Body of pancreas (tissue), 4 donors: ENCODE data around the gene HYOU1. TPM values are rescaled to one million over a fixed set of nuclear protein-coding genes. Genes with fewer than 3 reads are reported as not detected.
"Not testable (repeated sequence)": the region's sequence is repeated elsewhere in the genome, so short reads cannot be mapped to it uniquely, and the experiment has no call there.

Experiments
- ATAC-seq: fragments of 150-250 bp; one replicate; pipeline ENCODE4 v1.9.1; 2016
- DNase-seq, 4 donors: peaks; one replicate each; pipeline ENCODE4 v3.0.0-alpha.2; 2019
- H3K27ac ChIP-seq, 4 donors: fragments of 200-600 bp; sonication (generic); 1 replicate in 3 of 4; 2 replicates in 1 of 4; pipeline versions ENCODE4 v1.5.1 to v1.6.1; 2016 to 2019; ENCODE audit warnings: mild to moderate bottlenecking in 1 of 4, mixed read lengths in 1 of 4, moderate library complexity in 1 of 4
- H3K27me3 ChIP-seq, 2 donors: fragments of 200-600 bp; sonication (generic); one replicate each; pipeline ENCODE4 v1.6.0; 2016; ENCODE audit warnings: mild to moderate bottlenecking in 1 of 2
- H3K36me3 ChIP-seq, 2 donors: fragments of 200-600 bp; sonication (generic); replicated peaks in 1 of 2; 2 replicates each; pipeline ENCODE4 v1.5.1; 2016; ENCODE audit warnings: low read depth in 2 of 2; ENCODE audit not compliant: insufficient read depth in 1 of 2
- H3K4me1 ChIP-seq: fragments of 200-600 bp; sonication (generic); one replicate; pipeline ENCODE4 v1.6.0; 2016
- H3K4me3 ChIP-seq, 2 donors: fragments of 200-600 bp; sonication (generic); 1 replicate in 1 of 2; 2 replicates in 1 of 2; pipeline ENCODE4 v1.5.1; 2016 to 2019
- H3K9me3 ChIP-seq, 3 donors: fragments of 200-600 bp; sonication (generic); 1 replicate in 2 of 3; 2 replicates in 1 of 3; pipeline ENCODE4 v1.5.1; 2016
- CTCF ChIP-seq, 7 experiments: fragments of 450-650 bp in 4 of 7; fragments of 200-600 bp in 3 of 7; sonication (generic) in 3 of 7; IDR thresholded peaks; one replicate each; pipeline ENCODE4 v1.5.1; 2016 to 2019; ENCODE audit warnings: antibody characterized with exemption in 7 of 7
- POLR2A ChIP-seq, 3 donors: fragments of 450-650 bp; IDR thresholded peaks; one replicate each; pipeline ENCODE4 v1.6.1; 2016; ENCODE audit warnings: antibody characterized with exemption in 3 of 3, mild to moderate bottlenecking in 2 of 3
- WGBS, 2 donors: methylation state at CpG; one replicate each; pipeline ENCODE4 v1.1.5; 2017; 5-methylcytosine and 5-hydroxymethylcytosine counted together
- intact Hi-C: fragments of 100-400 bp; cut with DNase I; formaldehyde crosslinking; loops from one replicate; pipeline ENCODE4 v1.15.1; 2023
- total RNA-seq, 2 donors: library from RNA; depleted of rRNA; stranded (reverse); fragments of >200 nt; gene quantifications; one replicate each; pipeline ENCODE4 v1.1.0, GENCODE V29; 2016

The HYOU1 gene
- 100 to 1,000 TPM; 121 to 218 TPM for total RNA-seq

DNA sequence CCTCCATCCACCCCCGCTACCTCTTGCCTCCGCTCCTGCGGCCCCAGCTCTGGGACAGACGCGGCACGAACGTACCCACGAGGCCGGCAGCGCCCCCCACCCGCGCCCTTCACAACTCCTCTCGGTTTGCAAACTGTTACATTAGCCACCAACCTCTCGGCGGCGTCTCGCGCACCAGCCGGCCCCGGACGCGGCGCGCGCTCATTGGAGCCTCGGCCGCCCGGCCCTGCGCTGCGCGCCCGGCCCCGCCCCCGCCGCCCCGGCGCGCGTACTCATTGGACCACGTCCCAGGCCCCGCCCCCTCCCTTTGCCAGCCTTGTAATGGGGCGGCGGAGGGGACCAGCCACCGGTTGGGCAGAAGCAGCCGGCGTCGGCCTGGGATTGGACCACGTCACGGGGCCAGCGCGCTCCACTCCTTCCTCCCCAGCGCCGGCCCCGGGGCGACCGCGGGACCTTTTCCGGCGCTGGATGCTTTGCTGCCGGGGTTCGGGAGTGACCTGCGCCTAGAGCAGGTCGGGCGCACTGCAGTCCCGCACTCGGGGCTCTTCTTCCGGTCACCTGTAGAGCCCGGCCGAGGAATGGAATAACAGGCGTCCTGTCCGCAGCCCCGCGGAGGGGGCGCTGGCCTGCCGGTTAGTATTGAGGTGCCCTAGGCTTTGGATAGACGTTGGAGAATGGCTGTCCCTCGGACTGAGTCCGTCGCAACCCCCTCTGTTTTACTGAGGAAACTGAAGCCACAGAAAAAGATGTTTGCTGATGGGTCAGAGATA lies at the start of gene HYOU1:
HYOU1 (minus strand) TSS at position 206 of the 770 bp plus-strand sequence. CDS start 1,045 bp downstream, outside the sequence.
- Histone ChIP-seq H3K36me3 (peaks cover 7 to 13% of the 10 kb centered on the region in 2 donors), H3K27me3 (no peaks in the 10 kb centered on the region), H3K27ac (peak within 1 kb of the TSS; percentile 85 to 97 (median 92)), H3K4me1 (peaks cover 53% of the 10 kb centered on the region), H3K9me3 (no peaks in the 10 kb centered on the region), H3K4me3 (peak within 1 kb of the TSS; percentile 48 to 82)
- ATAC-seq (peak; percentile 93), DNase-seq (peak; percentile 99 to 100 (median 100))
- 0% methylated on average over 11 to 61 of the region's 79 CpGs for WGBS, 2 donors
- TF ChIP-seq CTCF (IDR thresholded peaks at IDR 0.05) = peak in 4 of 7 experiments; percentile 33 to 44 (median 36)
- peak; percentile 93 to 96 (median 93) for TF ChIP-seq POLR2A (IDR thresholded peaks at IDR 0.05)
- intact Hi-C loops = no loop called here

- Histone ChIP-seq H3K9me3 (no peaks in the 10 kb centered on the region), H3K27ac (no peak overlapping the region), H3K36me3 (no peaks in the 10 kb centered on the region), H3K4me1 (peaks cover 39% of the 10 kb centered on the region), H3K27me3 (no peaks in the 10 kb centered on the region), H3K4me3 (no peak overlapping the region)
- intact Hi-C loops = no loop called here
- ATAC-seq (no peak), DNase-seq (no peak)
- no peak for TF ChIP-seq POLR2A (IDR thresholded peaks at IDR 0.05)
- TF ChIP-seq CTCF (IDR thresholded peaks at IDR 0.05) = no peak
- 52 to 58% methylated on average over 4 of the region's 4 CpGs for WGBS, 2 donors
These were observed 46.8 kb upstream of the HYOU1 start for GRCh38 chr11:119103793-119104192.

DNA sequence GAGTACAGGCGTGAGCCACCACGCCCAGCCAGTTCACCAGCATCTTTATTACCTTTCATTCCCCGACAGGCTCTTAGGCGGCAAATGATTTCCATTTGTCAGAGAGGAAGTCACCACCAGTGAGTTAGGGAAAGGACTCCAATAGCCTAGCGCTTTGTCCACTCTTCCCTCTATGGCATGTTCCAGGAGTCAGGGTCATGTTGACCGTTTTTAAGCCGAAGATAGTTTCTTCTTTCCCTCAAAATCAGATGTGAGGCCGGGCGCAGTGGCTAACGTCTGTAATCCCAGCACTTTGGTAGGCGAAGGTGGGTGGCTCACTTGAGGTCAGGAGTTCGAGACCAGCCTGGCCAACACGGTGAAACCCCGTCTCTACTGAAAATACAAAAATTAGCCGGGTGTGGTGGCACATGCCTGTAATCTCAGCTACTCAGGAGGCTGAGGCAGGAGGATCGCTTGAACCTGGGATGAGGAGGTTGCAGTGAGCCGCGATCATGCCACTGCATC lies 46.2 kb upstream of the HYOU1 start:
- DNase-seq, H3K9me3 ChIP-seq: not testable (repeated sequence)

GRCh38 chr11:119101759-119102423 lies 44.9 kb upstream of the HYOU1 start, which contains the start of gene DPAGT1:
TSS of gene DPAGT1 (minus strand) at chr11:119101853. CDS start at chr11:119101655, 198 bp downstream.
- WGBS, 2 donors = 0% methylated on average over 32 of the region's 32 CpGs

More for the DNA sequence above, 46.2 kb upstream of the HYOU1 start:
- H3K4me3 ChIP-seq, H3K36me3 ChIP-seq, intact Hi-C loops, H3K27me3 ChIP-seq, ATAC-seq: not testable (repeated sequence)
- 85 to 91% methylated on average over 14 to 18 of the region's 18 CpGs for WGBS, 2 donors
- Histone ChIP-seq H3K27ac (peak overlapping the region; percentile 85 to 96 (median 92)), H3K4me1 (peaks cover 33% of the 10 kb centered on the region)

More at GRCh38 chr11:119101759-119102423, 44.9 kb upstream of the HYOU1 start, which contains the start of gene DPAGT1:
- intact Hi-C loops = no loop called here
- Histone ChIP-seq H3K9me3 (no peaks in the 10 kb centered on the region), H3K27ac (peak within 1 kb of the TSS; percentile 78 to 96 (median 92)), H3K4me3 (peak within 1 kb of the TSS; percentile 65 to 79), H3K4me1 (peaks cover 29% of the 10 kb centered on the region), H3K36me3 (peaks cover 0 to 12% of the 10 kb centered on the region in 2 donors), H3K27me3 (no peaks in the 10 kb centered on the region)
- peak; percentile 90 to 97 (median 94) for DNase-seq
- ATAC-seq = peak; percentile 94
- peak in 2 of 3 donors; percentile 59 to 66 for TF ChIP-seq POLR2A (IDR thresholded peaks at IDR 0.05)
- peak in 1 of 7 experiments; percentile 7 for TF ChIP-seq CTCF (IDR thresholded peaks at IDR 0.05)
